ENCODE measurements around the gene KCNA2.

KCNA2 gene

DNA sequence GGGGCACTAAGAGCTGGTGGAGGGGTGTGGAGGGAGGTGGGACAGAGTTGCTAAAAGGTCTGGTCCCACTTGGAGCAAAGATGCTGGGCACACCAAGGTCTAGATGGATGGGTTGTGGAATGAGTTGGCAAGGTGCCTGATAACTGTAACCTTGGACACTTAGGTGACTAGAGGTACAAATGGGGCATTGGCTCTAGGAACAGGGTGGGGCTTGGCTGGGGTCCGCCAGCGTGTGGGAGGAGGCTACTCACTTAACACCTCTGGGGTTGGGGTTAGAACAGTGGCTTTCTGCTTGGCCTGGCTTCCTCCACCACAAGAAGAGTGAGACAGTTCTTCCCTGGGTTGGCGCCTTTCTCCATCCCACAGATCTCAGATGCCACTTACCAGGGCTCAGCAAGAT, 17.2 kb downstream of the KCNA2 start:
- H3K9ac ChIP-seq (ENCODE audit: low read length in 5 of 5), result no peak overlapping the region
- H3K27ac ChIP-seq (ENCODE audit: low read depth, low read length), result no peak overlapping the region
- no peak overlapping the region for H3K4me3 ChIP-seq (ENCODE audit: low read depth in 1 of 5, low read length in 5 of 5)
- no peaks in the 10 kb centered on the region for H3K36me3 ChIP-seq (ENCODE audit: control insufficient read depth in 5 of 5, insufficient read depth in 5 of 5, low read length in 5 of 5)
- H3K27me3 ChIP-seq (ENCODE audit: control insufficient read depth in 5 of 5, insufficient read depth in 4 of 5, low read length in 5 of 5), result peaks cover 0 to 10% (median 0%) of the 10 kb centered on the region in 5 donors
- no peaks in the 10 kb centered on the region for H3K9me3 ChIP-seq (ENCODE audit: control insufficient read depth in 5 of 5, low read length in 5 of 5)
- peaks cover 0 to 21% (median 18%) of the 10 kb centered on the region in 5 donors for H3K4me1 ChIP-seq (ENCODE audit: control insufficient read depth in 5 of 5, insufficient read depth in 5 of 5, low read length in 5 of 5)

DNA sequence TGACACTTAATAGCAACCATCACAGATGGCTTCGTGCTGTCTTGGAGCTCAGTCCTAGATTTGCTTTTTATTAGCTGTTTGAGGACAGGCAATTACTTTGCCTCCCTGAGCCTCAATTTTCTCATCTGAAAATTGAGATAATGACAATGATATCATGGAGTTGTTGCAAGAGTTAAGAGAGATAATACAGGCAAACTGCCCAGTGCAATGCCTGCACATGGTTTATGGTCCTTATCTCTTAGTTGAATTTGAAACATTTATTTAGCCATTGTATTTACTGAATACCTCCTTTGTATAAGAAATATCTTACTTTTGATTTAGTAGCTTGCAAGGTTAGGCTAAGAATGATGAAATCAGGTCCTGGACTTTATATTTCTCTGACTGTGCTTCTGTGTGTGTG, 17.7 kb downstream of the KCNA2 start:
- H3K4me1 ChIP-seq (ENCODE audit: control insufficient read depth in 5 of 5, insufficient read depth in 5 of 5, low read length in 5 of 5), result peaks cover 0 to 21% (median 18%) of the 10 kb centered on the region in 5 donors
- H3K4me3 ChIP-seq (ENCODE audit: low read depth in 1 of 5, low read length in 5 of 5), result no peak overlapping the region
- peaks cover 0 to 10% (median 0%) of the 10 kb centered on the region in 5 donors for H3K27me3 ChIP-seq (ENCODE audit: control insufficient read depth in 5 of 5, insufficient read depth in 4 of 5, low read length in 5 of 5)
- H3K36me3 ChIP-seq (ENCODE audit: control insufficient read depth in 5 of 5, insufficient read depth in 5 of 5, low read length in 5 of 5), result no peaks in the 10 kb centered on the region
- H3K9ac ChIP-seq (ENCODE audit: low read length in 5 of 5), result no peak overlapping the region
- no peak overlapping the region for H3K27ac ChIP-seq (ENCODE audit: low read depth, low read length)
- no peaks in the 10 kb centered on the region for H3K9me3 ChIP-seq (ENCODE audit: control insufficient read depth in 5 of 5, low read length in 5 of 5)

DNA sequence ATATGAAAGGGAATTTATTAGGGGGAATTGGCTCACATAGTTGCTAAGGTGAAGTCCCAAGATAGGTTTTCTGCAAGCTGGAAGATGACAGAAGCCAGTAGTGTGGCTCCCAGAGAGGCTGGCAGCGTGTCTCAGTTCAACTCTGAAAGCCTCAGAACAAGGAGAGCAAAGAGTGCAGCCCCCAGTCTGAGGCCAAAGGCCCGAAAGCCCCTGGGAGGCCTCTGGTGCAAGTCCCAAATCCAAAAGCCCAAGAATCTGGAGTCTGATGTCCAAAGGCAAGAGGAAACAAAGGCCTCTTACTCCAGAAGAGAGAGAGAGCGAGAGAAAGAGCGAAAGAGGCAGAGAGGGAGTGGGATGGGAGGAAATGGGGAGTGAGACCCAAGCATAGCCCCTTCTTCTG, 18.3 kb downstream of the KCNA2 start:
- H3K9me3 ChIP-seq (ENCODE audit: control insufficient read depth in 5 of 5, low read length in 5 of 5), result no peaks in the 10 kb centered on the region
- H3K9ac ChIP-seq (ENCODE audit: low read length in 5 of 5), result no peak overlapping the region
- peaks cover 0 to 21% (median 18%) of the 10 kb centered on the region in 5 donors for H3K4me1 ChIP-seq (ENCODE audit: control insufficient read depth in 5 of 5, insufficient read depth in 5 of 5, low read length in 5 of 5)
- H3K36me3 ChIP-seq (ENCODE audit: control insufficient read depth in 5 of 5, insufficient read depth in 5 of 5, low read length in 5 of 5), result no peaks in the 10 kb centered on the region
- peaks cover 0 to 10% (median 0%) of the 10 kb centered on the region in 5 donors for H3K27me3 ChIP-seq (ENCODE audit: control insufficient read depth in 5 of 5, insufficient read depth in 4 of 5, low read length in 5 of 5)
- no peak overlapping the region for H3K27ac ChIP-seq (ENCODE audit: low read depth, low read length)
- no peak overlapping the region for H3K4me3 ChIP-seq (ENCODE audit: low read depth in 1 of 5, low read length in 5 of 5)

DNA sequence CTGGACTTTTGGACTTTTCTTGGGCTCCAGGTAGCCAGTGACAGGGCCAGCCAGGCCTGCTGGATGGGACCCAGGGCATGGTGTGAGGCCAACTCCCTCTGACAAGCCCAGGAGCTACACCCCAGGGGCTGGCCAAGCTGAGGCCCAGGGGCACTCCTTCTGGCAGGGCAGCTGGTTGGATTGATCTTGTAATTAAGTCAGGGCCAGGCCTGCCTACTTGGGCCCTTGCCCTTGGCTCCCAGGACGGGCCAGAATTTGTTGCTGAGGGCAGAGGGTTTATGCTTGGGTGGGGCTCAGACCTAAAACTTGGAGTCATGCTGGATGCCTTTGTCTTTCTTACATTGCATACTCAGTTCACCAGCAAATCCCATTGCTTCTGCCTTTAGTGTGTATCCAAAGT, 20.7 kb downstream of the KCNA2 start:
- H3K4me3 ChIP-seq (ENCODE audit: low read depth in 1 of 5, low read length in 5 of 5), result no peak overlapping the region
- H3K27me3 ChIP-seq (ENCODE audit: control insufficient read depth in 5 of 5, insufficient read depth in 4 of 5, low read length in 5 of 5), result peaks cover 0 to 5% (median 0%) of the 10 kb centered on the region in 5 donors
- no peaks in the 10 kb centered on the region for H3K36me3 ChIP-seq (ENCODE audit: control insufficient read depth in 5 of 5, insufficient read depth in 5 of 5, low read length in 5 of 5)
- H3K27ac ChIP-seq (ENCODE audit: low read depth, low read length), result no peak overlapping the region
- H3K9me3 ChIP-seq (ENCODE audit: control insufficient read depth in 5 of 5, low read length in 5 of 5), result no peaks in the 10 kb centered on the region
- peaks cover 0 to 29% (median 18%) of the 10 kb centered on the region in 5 donors for H3K4me1 ChIP-seq (ENCODE audit: control insufficient read depth in 5 of 5, insufficient read depth in 5 of 5, low read length in 5 of 5)
- no peak overlapping the region for H3K9ac ChIP-seq (ENCODE audit: low read length in 5 of 5)

DNA sequence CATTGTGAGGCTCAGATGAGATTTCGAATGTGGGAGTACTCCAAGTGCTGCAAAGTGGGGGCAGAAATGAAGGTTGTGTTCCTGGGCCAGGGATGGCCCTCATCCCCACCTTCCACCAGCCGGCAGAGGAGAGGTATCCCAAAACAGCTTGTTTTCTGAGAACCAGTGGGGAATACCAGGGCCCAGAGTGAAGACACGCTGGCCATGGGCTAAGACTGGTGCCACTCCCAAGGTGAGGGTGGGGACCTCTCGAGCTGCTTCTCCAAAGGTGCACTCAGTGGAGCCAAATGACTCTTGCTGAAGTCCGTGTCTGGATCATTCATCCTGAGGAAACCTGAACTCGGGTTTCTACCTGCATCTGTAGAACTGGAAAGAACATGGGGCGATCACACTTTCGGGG, 22.1 kb downstream of the KCNA2 start:
- Histone ChIP-seq H3K9me3 (ENCODE audit: control insufficient read depth in 5 of 5, low read length in 5 of 5) (no peaks in the 10 kb centered on the region), H3K27ac (ENCODE audit: low read depth, low read length) (no peak overlapping the region), H3K4me3 (ENCODE audit: low read depth in 1 of 5, low read length in 5 of 5) (no peak overlapping the region), H3K4me1 (ENCODE audit: control insufficient read depth in 5 of 5, insufficient read depth in 5 of 5, low read length in 5 of 5) (peaks cover 0 to 29% (median 18%) of the 10 kb centered on the region in 5 donors), H3K36me3 (ENCODE audit: control insufficient read depth in 5 of 5, insufficient read depth in 5 of 5, low read length in 5 of 5) (no peaks in the 10 kb centered on the region), H3K27me3 (ENCODE audit: control insufficient read depth in 5 of 5, insufficient read depth in 4 of 5, low read length in 5 of 5) (peaks cover 0 to 5% (median 0%) of the 10 kb centered on the region in 5 donors), H3K9ac (ENCODE audit: low read length in 5 of 5) (no peak overlapping the region)

DNA sequence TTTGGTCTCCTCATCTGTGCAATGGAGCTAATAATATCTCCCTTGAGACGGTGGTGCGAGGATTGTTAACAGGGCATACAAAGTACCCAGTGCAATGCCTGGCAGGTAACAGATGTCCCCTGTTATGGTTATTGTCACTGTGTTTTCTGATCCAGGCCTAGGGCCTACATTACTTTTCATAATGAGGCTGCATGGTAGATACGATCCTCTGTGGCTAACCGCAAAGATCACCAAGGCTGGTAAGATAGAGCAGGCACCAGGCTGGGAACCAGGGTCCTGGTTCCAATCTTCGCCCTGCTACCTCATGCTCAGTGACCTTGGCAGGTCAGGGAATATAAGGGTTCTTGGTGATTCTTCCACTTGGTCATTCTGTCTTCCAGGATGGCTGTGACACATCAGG, 22.7 kb downstream of the KCNA2 start:
- H3K4me3 ChIP-seq (ENCODE audit: low read depth in 1 of 5, low read length in 5 of 5), result no peak overlapping the region
- peaks cover 0 to 5% (median 0%) of the 10 kb centered on the region in 5 donors for H3K27me3 ChIP-seq (ENCODE audit: control insufficient read depth in 5 of 5, insufficient read depth in 4 of 5, low read length in 5 of 5)
- peaks cover 0 to 29% (median 18%) of the 10 kb centered on the region in 5 donors for H3K4me1 ChIP-seq (ENCODE audit: control insufficient read depth in 5 of 5, insufficient read depth in 5 of 5, low read length in 5 of 5)
- H3K27ac ChIP-seq (ENCODE audit: low read depth, low read length), result no peak overlapping the region
- no peaks in the 10 kb centered on the region for H3K36me3 ChIP-seq (ENCODE audit: control insufficient read depth in 5 of 5, insufficient read depth in 5 of 5, low read length in 5 of 5)
- no peaks in the 10 kb centered on the region for H3K9me3 ChIP-seq (ENCODE audit: control insufficient read depth in 5 of 5, low read length in 5 of 5)
- H3K9ac ChIP-seq (ENCODE audit: low read length in 5 of 5), result no peak overlapping the region

DNA sequence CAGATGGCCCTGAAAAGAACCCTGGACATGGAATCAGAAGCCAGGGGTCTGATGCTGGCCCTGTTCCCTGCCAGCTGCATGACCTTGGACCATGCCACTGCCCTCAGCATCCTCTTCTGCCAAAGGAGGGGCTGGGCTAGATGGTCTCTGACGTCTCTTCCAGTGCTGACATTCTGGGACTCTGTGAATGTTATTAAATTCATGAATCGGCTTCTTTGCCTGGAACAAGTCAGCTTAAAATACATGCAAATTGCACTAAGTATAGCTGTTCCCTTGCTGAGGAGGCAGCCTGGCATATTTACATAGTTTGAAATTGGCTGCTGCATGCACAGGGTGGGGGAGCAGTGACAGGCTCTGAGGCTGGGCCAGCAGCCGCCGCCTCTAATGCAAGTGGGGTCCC, 23.8 kb downstream of the KCNA2 start:
- Histone ChIP-seq H3K4me1 (ENCODE audit: control insufficient read depth in 5 of 5, insufficient read depth in 5 of 5, low read length in 5 of 5) (peaks cover 0 to 29% (median 18%) of the 10 kb centered on the region in 5 donors), H3K36me3 (ENCODE audit: control insufficient read depth in 5 of 5, insufficient read depth in 5 of 5, low read length in 5 of 5) (no peaks in the 10 kb centered on the region), H3K4me3 (ENCODE audit: low read depth in 1 of 5, low read length in 5 of 5) (no peak overlapping the region), H3K27ac (ENCODE audit: low read depth, low read length) (no peak overlapping the region), H3K9me3 (ENCODE audit: control insufficient read depth in 5 of 5, low read length in 5 of 5) (no peaks in the 10 kb centered on the region), H3K9ac (ENCODE audit: low read length in 5 of 5) (no peak overlapping the region), H3K27me3 (ENCODE audit: control insufficient read depth in 5 of 5, insufficient read depth in 4 of 5, low read length in 5 of 5) (peaks cover 0 to 3% (median 0%) of the 10 kb centered on the region in 5 donors)

DNA sequence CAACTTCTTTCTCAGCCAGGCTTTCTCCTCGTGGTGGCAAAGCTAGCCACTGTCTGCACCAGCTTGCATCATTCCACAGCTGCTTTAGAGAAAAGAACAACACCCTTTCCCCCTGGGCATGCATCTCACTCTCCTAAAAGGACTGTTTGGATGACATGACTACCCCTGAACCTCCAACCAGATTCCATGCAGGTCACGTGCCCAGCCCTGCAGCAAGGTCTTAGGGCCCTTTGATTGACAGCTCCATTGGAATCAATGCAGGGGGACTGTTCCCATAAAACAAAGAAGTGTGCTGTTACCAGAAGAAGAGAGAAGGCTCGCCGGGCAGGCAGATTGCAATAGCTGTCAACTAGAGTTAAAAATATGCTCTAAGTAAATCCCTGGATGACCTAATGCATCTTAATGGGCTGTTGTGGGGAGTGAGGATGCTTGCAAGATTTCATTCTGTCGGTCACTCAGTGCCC, 24.4 kb downstream of the KCNA2 start:
- Histone ChIP-seq H3K27ac (ENCODE audit: low read depth, low read length) (no peak overlapping the region), H3K4me3 (ENCODE audit: low read depth in 1 of 5, low read length in 5 of 5) (no peak overlapping the region), H3K9me3 (ENCODE audit: control insufficient read depth in 5 of 5, low read length in 5 of 5) (no peaks in the 10 kb centered on the region), H3K36me3 (ENCODE audit: control insufficient read depth in 5 of 5, insufficient read depth in 5 of 5, low read length in 5 of 5) (no peaks in the 10 kb centered on the region), H3K4me1 (ENCODE audit: control insufficient read depth in 5 of 5, insufficient read depth in 5 of 5, low read length in 5 of 5) (peaks cover 0 to 25% (median 17%) of the 10 kb centered on the region in 5 donors), H3K27me3 (ENCODE audit: control insufficient read depth in 5 of 5, insufficient read depth in 4 of 5, low read length in 5 of 5) (peaks cover 0 to 3% (median 0%) of the 10 kb centered on the region in 5 donors), H3K9ac (ENCODE audit: low read length in 5 of 5) (no peak overlapping the region)

DNA sequence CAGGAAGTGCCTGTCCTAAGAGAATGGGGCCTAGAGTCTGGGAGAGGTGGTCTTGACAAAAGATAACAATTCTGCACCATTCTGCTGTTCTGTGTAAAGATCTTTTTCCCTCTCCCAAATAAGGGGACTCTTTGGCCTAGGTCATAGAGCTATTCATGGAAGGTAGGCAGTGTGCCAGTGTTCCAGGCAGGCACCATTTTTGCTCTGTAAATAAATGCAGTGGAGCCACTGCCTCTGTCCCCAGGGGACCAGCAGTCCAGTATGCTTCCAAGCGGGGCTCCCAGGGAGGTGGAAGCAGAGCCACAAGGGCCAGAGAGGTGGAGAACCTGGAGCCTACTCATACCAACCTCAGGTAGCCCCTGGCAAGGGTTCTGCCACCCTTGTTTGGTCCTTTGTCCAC, 25.9 kb downstream of the KCNA2 start:
- H3K27me3 ChIP-seq (ENCODE audit: control insufficient read depth in 5 of 5, insufficient read depth in 4 of 5, low read length in 5 of 5), result peaks cover 0 to 3% (median 0%) of the 10 kb centered on the region in 5 donors
- no peak overlapping the region for H3K9ac ChIP-seq (ENCODE audit: low read length in 5 of 5)
- peaks cover 0 to 10% (median 2%) of the 10 kb centered on the region in 5 donors for H3K4me1 ChIP-seq (ENCODE audit: control insufficient read depth in 5 of 5, insufficient read depth in 5 of 5, low read length in 5 of 5)
- H3K4me3 ChIP-seq (ENCODE audit: low read depth in 1 of 5, low read length in 5 of 5), result no peak overlapping the region
- no peaks in the 10 kb centered on the region for H3K36me3 ChIP-seq (ENCODE audit: control insufficient read depth in 5 of 5, insufficient read depth in 5 of 5, low read length in 5 of 5)
- no peak overlapping the region for H3K27ac ChIP-seq (ENCODE audit: low read depth, low read length)
- no peaks in the 10 kb centered on the region for H3K9me3 ChIP-seq (ENCODE audit: control insufficient read depth in 5 of 5, low read length in 5 of 5)

DNA sequence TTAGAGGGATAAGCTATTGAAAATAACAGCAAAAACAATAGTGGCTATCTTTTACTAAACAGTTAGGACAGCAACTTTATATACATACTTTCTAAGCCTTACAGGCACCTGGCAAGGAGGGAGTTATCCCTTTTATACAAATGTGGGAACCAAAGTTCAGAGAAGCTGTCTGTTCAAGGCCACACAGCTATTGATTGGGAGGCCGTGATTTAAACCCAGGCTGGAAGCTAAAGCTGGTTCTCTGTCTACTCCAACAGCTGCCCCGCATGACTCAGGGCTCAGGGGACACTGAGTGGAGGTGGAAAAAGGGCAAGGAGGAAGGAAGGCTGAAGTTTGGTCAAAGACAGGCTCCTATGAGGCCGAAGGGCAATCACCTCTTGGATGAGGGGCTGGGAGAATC, 26.7 kb downstream of the KCNA2 start:
- no peak overlapping the region for H3K9ac ChIP-seq (ENCODE audit: low read length in 5 of 5)
- H3K4me3 ChIP-seq (ENCODE audit: low read depth in 1 of 5, low read length in 5 of 5), result no peak overlapping the region
- H3K9me3 ChIP-seq (ENCODE audit: control insufficient read depth in 5 of 5, low read length in 5 of 5), result no peaks in the 10 kb centered on the region
- H3K4me1 ChIP-seq (ENCODE audit: control insufficient read depth in 5 of 5, insufficient read depth in 5 of 5, low read length in 5 of 5), result peaks cover 0 to 10% (median 0%) of the 10 kb centered on the region in 5 donors
- no peaks in the 10 kb centered on the region for H3K36me3 ChIP-seq (ENCODE audit: control insufficient read depth in 5 of 5, insufficient read depth in 5 of 5, low read length in 5 of 5)
- peaks cover 0 to 3% (median 0%) of the 10 kb centered on the region in 5 donors for H3K27me3 ChIP-seq (ENCODE audit: control insufficient read depth in 5 of 5, insufficient read depth in 4 of 5, low read length in 5 of 5)
- no peak overlapping the region for H3K27ac ChIP-seq (ENCODE audit: low read depth, low read length)

Data from subcutaneous abdominal adipose tissue (tissue), 5 donors.